Measurements from ENCODE around the gene GNG2.

GRCh38 chr14:51823706-51824105, 36.7 kb upstream of the GNG2 start:
- no peak for TF ChIP-seq CTCF (conservative IDR thresholded peaks at IDR 0.05; ENCODE audit: low read depth, low read length)
- TF ChIP-seq EZH2 (IDR thresholded peaks at IDR 0.05; ENCODE audit: borderline replicate concordance, low read depth, low read length, poor library complexity, severe bottlenecking), result no peak
